Spleen (tissue), 11 donors: ENCODE data around the gene MTNR1B. TPM values are rescaled to one million over a fixed set of nuclear protein-coding genes. Genes with fewer than 3 reads are reported as not detected.

Experiments used
- DNase-seq: peaks from one replicate; pipeline ENCODE4 v3.0.0-alpha.2; 2020
- H3K27ac ChIP-seq, 8 donors: fragments of 200-600 bp; sonication (generic) in 7 of 8; 1 replicate in 4 of 8; 2 replicates in 4 of 8; pipeline versions ENCODE4 v1.5.0 to v1.8.0; 2016 to 2021; ENCODE audit warnings: inconsistent platforms in 4 of 8, mild to moderate bottlenecking in 4 of 8, moderate library complexity in 1 of 8
- H3K27me3 ChIP-seq, 7 donors: fragments of 200-600 bp; sonication (generic) in 6 of 7; replicated peaks in 1 of 7; 1 replicate in 4 of 7; 2 replicates in 3 of 7; pipeline versions ENCODE4 v1.5.0 to v1.8.0; 2016 to 2021; ENCODE audit warnings: inconsistent platforms in 3 of 7, mild to moderate bottlenecking in 1 of 7
- H3K36me3 ChIP-seq, 6 donors: fragments of 200-600 bp; sonication (generic) in 5 of 6; 1 replicate in 4 of 6; 2 replicates in 2 of 6; pipeline versions ENCODE4 v1.5.0 to v1.8.0; 2016 to 2021; ENCODE audit warnings: inconsistent platforms in 2 of 6
- H3K4me1 ChIP-seq, 6 donors: fragments of 200-600 bp; sonication (generic) in 5 of 6; 1 replicate in 3 of 6; 2 replicates in 3 of 6; pipeline versions ENCODE4 v1.5.0 to v1.8.0; 2016 to 2021; ENCODE audit warnings: inconsistent platforms in 3 of 6
- H3K4me3 ChIP-seq, 8 donors: fragments of 200-600 bp; sonication (generic) in 7 of 8; 1 replicate in 4 of 8; 2 replicates in 4 of 8; pipeline versions ENCODE4 v1.5.0 to v1.8.0; 2016 to 2021; ENCODE audit warnings: inconsistent platforms in 4 of 8, mild to moderate bottlenecking in 4 of 8, moderate library complexity in 2 of 8
- H3K9me3 ChIP-seq, 8 donors: fragments of 200-600 bp; sonication (generic) in 7 of 8; 1 replicate in 4 of 8; 2 replicates in 4 of 8; pipeline versions ENCODE4 v1.5.0 to v1.8.0; 2016 to 2021; ENCODE audit warnings: inconsistent platforms in 4 of 8
- POLR2A ChIP-seq, 3 donors: fragments of 450-650 bp; IDR thresholded peaks; one replicate each; pipeline ENCODE4 v1.5.1; 2017; ENCODE audit warnings: antibody characterized with exemption in 3 of 3, mild to moderate bottlenecking in 1 of 3
- POLR2AphosphoS5 ChIP-seq, 3 donors: sonication (generic); formaldehyde crosslinking; IDR thresholded peaks; one replicate each; pipeline ENCODE4 v1.5.1; 2017; ENCODE audit warnings: antibody characterized with exemption in 3 of 3
- WGBS, 5 donors: extraction: QIAGEN DNeasy Blood & Tissue Kit in 3 of 5; methylation state at CpG; one replicate each; pipeline versions ENCODE4 v1.1.5 to v1.1.7; 2013 to 2018; 5-methylcytosine and 5-hydroxymethylcytosine counted together
- intact Hi-C: fragments of 100-400 bp; cut with DNase I; formaldehyde crosslinking; loops from one replicate; pipeline ENCODE4 v1.15.0; 2023; ENCODE audit warnings: low total_unique reads
- polyA plus RNA-seq, 3 donors: library from polyadenylated mRNA; stranded (reverse); fragments of 200-250 nt; gene quantifications; one replicate each; pipeline ENCODE4 v1.2.1, GENCODE V29; 2013
- total RNA-seq, 7 donors: library from RNA; depleted of rRNA in 3 of 7; stranded (reverse); fragments of >200 nt in 3 of 7; fragmentation: NEBNext Ultra II Directional in 4 of 7; extraction: Animal tissue kit (Norgen Biotek cat#: 25700) in 4 of 7; gene quantifications; one replicate each; pipeline versions ENCODE4 v1.1.0 to v1.2.1, GENCODE V29; 2016 to 2021
- TF ChIP-seq, protein P1 (sequence below), 11 experiments: fragments of 200-600 bp in 7 of 11; fragments of 450-650 bp in 4 of 11; sonication (generic) in 4 of 11; IDR thresholded peaks in 8 of 11; conservative IDR thresholded peaks in 3 of 11; 1 replicate in 7 of 11; 2 replicates in 4 of 11; pipeline versions ENCODE4 v1.4.0 to v1.8.0; 2016 to 2021; ENCODE audit warnings: antibody characterized with exemption in 11 of 11, inconsistent platforms in 4 of 11, mild to moderate bottlenecking in 1 of 11
- donor health status: healthy with polysubstance abuse.
- donor health status: DM: no; HTN: no; CAD: no; lungs with moderate emphysema.
- donor health status: DM: no; HTN: no; CAD: no.
- donor health status: Bipolar disorder and iron deficiency.
- donor health status: healthy.
- donor health status: DM: no; HTN: no; CAD: no.
- donor health status: DM: yes; HTN: yes; CAD: no.

MTNR1B gene
- total and polyA plus RNA-seq, 10 donors, result not detected

DNA sequence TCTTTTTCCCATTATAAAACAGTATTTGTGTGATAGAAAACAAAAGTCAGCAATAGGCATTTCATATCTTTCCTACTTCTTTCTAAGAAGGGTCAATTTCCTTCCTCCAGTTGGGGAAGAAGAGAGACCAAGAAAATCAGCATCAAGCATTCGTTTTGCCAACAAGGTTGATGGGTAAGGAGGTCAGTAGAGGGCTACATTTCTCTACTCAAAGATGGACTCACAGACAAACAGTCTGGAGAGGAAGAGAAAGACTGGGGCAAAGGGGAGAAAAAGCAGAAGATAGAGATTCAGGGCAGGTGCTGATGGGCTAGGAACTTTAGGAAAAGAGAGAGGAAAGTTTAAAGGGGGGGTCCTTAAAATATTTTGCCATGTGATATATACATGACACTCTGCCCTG, 8.6 kb upstream of the MTNR1B start:
- intact Hi-C loops, result no loop called here
- Histone ChIP-seq H3K27me3 (no peaks in the 10 kb centered on the region), H3K27ac (no peak overlapping the region), H3K9me3 (no peaks in the 10 kb centered on the region), H3K4me3 (no peak overlapping the region), H3K4me1 (no peaks in the 10 kb centered on the region), H3K36me3 (no peaks in the 10 kb centered on the region)
- WGBS, 5 donors, result 28 to 53% (median 38%) methylated on average over 1 of the region's 1 CpG
- TF ChIP-seq POLR2AphosphoS5 (IDR thresholded peaks at IDR 0.05), result no peak
- no peak for DNase-seq

GRCh38 chr11:92962446-92962845, 7.0 kb upstream of the MTNR1B start:
- H3K27ac ChIP-seq, result no peak overlapping the region
- no peaks in the 10 kb centered on the region for H3K36me3 ChIP-seq
- H3K4me1 ChIP-seq, result no peaks in the 10 kb centered on the region
- intact Hi-C loops, result no loop called here
- no peak for DNase-seq
- H3K4me3 ChIP-seq, result no peak overlapping the region
- no peak for TF ChIP-seq POLR2A (IDR thresholded peaks at IDR 0.05)
- TF ChIP-seq, protein P1, sequence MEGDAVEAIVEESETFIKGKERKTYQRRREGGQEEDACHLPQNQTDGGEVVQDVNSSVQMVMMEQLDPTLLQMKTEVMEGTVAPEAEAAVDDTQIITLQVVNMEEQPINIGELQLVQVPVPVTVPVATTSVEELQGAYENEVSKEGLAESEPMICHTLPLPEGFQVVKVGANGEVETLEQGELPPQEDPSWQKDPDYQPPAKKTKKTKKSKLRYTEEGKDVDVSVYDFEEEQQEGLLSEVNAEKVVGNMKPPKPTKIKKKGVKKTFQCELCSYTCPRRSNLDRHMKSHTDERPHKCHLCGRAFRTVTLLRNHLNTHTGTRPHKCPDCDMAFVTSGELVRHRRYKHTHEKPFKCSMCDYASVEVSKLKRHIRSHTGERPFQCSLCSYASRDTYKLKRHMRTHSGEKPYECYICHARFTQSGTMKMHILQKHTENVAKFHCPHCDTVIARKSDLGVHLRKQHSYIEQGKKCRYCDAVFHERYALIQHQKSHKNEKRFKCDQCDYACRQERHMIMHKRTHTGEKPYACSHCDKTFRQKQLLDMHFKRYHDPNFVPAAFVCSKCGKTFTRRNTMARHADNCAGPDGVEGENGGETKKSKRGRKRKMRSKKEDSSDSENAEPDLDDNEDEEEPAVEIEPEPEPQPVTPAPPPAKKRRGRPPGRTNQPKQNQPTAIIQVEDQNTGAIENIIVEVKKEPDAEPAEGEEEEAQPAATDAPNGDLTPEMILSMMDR (IDR thresholded peaks at IDR 0.05 in 8 of 11, conservative IDR thresholded peaks at IDR 0.05 in 3 of 11), result no peak
- TF ChIP-seq POLR2AphosphoS5 (IDR thresholded peaks at IDR 0.05), result no peak
- 26 to 54% (median 32%) methylated on average over 1 of the region's 1 CpG for WGBS, 5 donors
- H3K27me3 ChIP-seq, result no peaks in the 10 kb centered on the region
- H3K9me3 ChIP-seq, result no peaks in the 10 kb centered on the region

- 82 to 91% (median 85%) methylated on average over 8 of the region's 8 CpGs for WGBS, 5 donors
- no peak overlapping the region for H3K4me3 ChIP-seq
- H3K36me3 ChIP-seq, result no peaks in the 10 kb centered on the region
- peaks cover 0 to 11% (median 5%) of the 10 kb centered on the region in 7 donors for H3K27me3 ChIP-seq
- DNase-seq, result no peak
- no peaks in the 10 kb centered on the region for H3K4me1 ChIP-seq
- H3K9me3 ChIP-seq, result no peaks in the 10 kb centered on the region
- intact Hi-C loops, result no loop called here
- H3K27ac ChIP-seq, result no peak overlapping the region
- TF ChIP-seq POLR2AphosphoS5 (IDR thresholded peaks at IDR 0.05), result no peak
- no peak for TF ChIP-seq POLR2A (IDR thresholded peaks at IDR 0.05)
- TF ChIP-seq, protein P1 (IDR thresholded peaks at IDR 0.05 in 8 of 11, conservative IDR thresholded peaks at IDR 0.05 in 3 of 11), result no peak
Observed at GRCh38 chr11:92964471-92964870, 5.0 kb upstream of the MTNR1B start.

DNA sequence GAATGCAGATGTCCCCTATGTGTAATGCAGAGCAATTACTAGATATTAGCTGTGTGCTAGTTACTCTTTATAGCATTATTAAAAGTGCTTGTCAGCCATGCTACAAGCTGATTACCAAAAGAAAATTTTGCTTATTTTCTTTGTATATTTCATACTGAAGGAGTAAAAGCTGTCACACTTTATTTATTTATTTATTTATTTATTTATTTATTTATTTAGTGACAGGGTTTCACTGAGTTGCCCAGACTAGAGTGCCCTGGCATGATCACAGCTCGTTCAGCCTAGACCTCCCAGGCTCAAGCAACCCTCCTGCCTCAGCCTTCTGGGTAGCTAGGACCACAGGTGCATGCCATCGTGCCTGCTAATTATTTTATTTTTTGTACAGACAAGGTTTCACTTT, 4.3 kb upstream of the MTNR1B start:
- 57 to 74% (median 67%) methylated on average over 2 of the region's 2 CpGs for WGBS, 5 donors
- H3K27ac ChIP-seq, result no peak overlapping the region
- no peaks in the 10 kb centered on the region for H3K4me1 ChIP-seq
- H3K36me3 ChIP-seq, result no peaks in the 10 kb centered on the region
- intact Hi-C loops, result no loop called here
- H3K4me3 ChIP-seq, result no peak overlapping the region
- TF ChIP-seq, protein P1 (IDR thresholded peaks at IDR 0.05 in 8 of 11, conservative IDR thresholded peaks at IDR 0.05 in 3 of 11), result no peak
- TF ChIP-seq POLR2A (IDR thresholded peaks at IDR 0.05), result no peak
- DNase-seq, result no peak
- peaks cover 0 to 18% (median 11%) of the 10 kb centered on the region in 7 donors for H3K27me3 ChIP-seq
- H3K9me3 ChIP-seq, result no peaks in the 10 kb centered on the region

- no peaks in the 10 kb centered on the region for H3K4me1 ChIP-seq
- peaks cover 0 to 28% (median 11%) of the 10 kb centered on the region in 7 donors for H3K27me3 ChIP-seq
- TF ChIP-seq POLR2A (IDR thresholded peaks at IDR 0.05) (no peak), POLR2AphosphoS5 (IDR thresholded peaks at IDR 0.05) (no peak)
- TF ChIP-seq, protein P1 (IDR thresholded peaks at IDR 0.05 in 8 of 11, conservative IDR thresholded peaks at IDR 0.05 in 3 of 11), result no peak
- H3K9me3 ChIP-seq, result no peaks in the 10 kb centered on the region
- H3K27ac ChIP-seq, result no peak overlapping the region
- no peak for DNase-seq
- H3K4me3 ChIP-seq, result no peak overlapping the region
- no peaks in the 10 kb centered on the region for H3K36me3 ChIP-seq
- 76 to 90% (median 80%) methylated on average over 2 of the region's 2 CpGs for WGBS, 5 donors
- intact Hi-C loops, result no loop called here
Observed at GRCh38 chr11:92967178-92967577, 2.3 kb upstream of the MTNR1B start.
